ENCODE results near the gene ZFHX3.

- TF ChIP-seq E2F6 (IDR thresholded peaks at IDR 0.05; ENCODE audit: borderline replicate concordance in 1 of 2, extremely low read depth in 1 of 2, insufficient read depth in 1 of 2, insufficient read length in 1 of 2, low read depth in 1 of 2, low read length in 1 of 2, poor library complexity in 1 of 2, severe bottlenecking in 1 of 2), result no peak
- TF ChIP-seq ZBTB8A (IDR thresholded peaks at IDR 0.05; ENCODE audit: partially characterized antibody), result no peak
Measured at GRCh38 chr16:73032541-73033270, 15.2 kb downstream of the ZFHX3 start.

All from K562 (cell line).